Stimulated activated CD4-positive, alpha-beta T cell treated with anti-CD3 and anti-CD28 coated beads, Interleukin-15, amount 100 ng/mL, for 1 hour (primary cell): ENCODE measurements around the gene UBFD1.
"Not testable (repeated sequence)": the region's sequence is repeated elsewhere in the genome, so short reads cannot be mapped to it uniquely, and the experiment has no call there.

Source experiments
- DNase-seq, 2 donors: peaks; one replicate each; pipeline ENCODE4 v3.0.0-alpha.2; 2020; ENCODE audit warnings: low read depth in 1 of 2, low spot score in 1 of 2

The UBFD1 gene

GRCh38 chr16:23564575-23565363 lies 7.2 kb downstream of the UBFD1 start:
- no peak for DNase-seq

DNA sequence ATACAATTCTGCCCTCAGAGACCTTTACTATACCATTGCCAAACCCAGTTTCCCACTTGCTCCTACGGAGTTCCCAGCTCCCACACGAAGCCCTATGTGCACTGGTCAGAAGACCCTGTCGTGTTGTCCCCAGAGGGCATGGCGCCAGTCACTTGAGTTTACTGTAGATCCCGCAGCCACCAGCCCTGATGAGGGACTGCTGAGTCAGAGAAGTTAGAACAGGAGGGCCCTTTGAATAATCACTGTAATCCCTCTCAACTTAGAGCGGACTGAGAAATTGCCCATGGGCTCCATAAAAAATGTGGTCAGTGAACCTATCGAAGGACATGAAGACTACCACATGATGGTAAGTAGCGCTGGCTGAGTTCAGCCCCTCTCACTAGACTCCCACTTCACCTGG lies 9.2 kb downstream of the UBFD1 start:
- no peak for DNase-seq

- DNase-seq, result no peak
Observed at GRCh38 chr16:23567602-23568001, 10.1 kb downstream of the UBFD1 start.

DNA sequence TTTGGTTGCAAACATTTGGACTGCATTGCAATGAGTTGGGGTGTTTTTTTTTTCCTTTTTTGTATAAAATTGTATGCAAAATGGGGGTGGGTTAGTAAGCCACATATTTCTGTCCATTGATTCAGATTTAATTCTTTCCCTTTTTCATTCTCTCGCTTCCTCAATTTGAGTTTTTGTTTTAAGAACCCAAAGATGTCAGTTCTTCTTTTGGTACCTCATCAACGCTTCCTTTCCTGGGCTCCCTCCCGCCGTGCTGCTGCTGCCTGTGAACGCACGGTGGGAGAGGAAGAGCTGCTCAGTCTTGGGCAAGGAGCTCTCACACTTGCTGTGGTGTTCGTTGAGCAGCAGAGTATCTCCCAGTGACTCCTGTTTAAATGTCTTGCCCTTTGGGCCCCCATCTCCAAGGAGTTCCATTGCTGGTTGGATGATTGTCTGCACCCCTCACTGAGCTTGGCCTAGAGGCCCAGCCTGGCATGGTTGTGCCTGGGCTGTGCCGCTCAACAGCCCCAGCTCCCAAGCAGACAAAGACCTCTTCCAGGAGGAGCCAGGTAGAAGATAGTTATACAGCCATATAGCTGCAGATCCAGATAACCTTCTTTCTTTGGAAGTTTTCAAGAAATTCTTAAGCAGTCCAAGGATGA lies 13.6 kb downstream of the UBFD1 start:
- no peak for DNase-seq

- no peak for DNase-seq
Observed at GRCh38 chr16:23571895-23572294, 14.4 kb downstream of the UBFD1 start.

DNA sequence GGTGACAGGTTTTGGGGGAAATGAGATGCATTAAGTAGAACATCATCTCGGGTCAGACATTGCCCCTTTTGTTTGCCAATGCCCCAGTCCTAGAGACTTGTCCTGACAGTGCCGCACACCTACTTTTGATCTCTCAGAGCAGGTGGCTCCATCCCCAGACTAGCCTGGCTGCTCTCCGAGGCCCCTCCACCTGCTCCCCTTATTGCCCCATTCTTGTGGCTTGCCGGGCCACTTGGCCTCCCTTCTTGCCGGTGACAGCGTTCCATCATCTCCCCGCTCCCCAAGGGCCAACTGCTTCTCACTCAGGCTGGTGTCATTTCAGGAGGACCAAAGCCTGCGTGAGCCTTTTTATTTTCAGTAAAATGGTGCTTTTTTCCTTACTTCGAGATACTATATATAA lies 14.9 kb downstream of the UBFD1 start:
- DNase-seq, result no peak

GRCh38 chr16:23573817-23574216 lies 16.3 kb downstream of the UBFD1 start:
- DNase-seq, result no peak

GRCh38 chr16:23575834-23576233 lies 18.3 kb downstream of the UBFD1 start:
- no peak for DNase-seq

DNA sequence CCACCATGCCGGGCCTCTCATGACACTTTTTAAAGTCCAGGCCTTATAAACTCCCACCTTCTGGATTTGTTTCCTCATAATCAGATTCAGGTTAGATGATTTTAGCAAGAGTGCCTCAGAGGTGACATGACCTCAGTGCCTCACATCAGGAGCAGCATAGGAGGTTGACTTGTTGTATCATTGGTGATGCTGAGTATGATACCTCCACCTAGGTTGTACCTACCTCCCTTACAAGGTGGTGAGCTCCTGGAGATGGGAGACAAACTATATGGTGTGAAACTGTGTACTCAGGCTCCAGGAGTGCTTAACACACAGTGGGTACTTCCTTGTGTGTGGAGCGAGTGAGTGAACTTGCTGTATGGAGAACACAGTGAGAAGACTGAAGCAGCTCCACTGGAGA lies 20.0 kb downstream of the UBFD1 start:
- DNase-seq, result no peak

- no peak for DNase-seq
Observed at GRCh38 chr16:23578101-23578830, 20.7 kb downstream of the UBFD1 start.

- no peak for DNase-seq
Observed at GRCh38 chr16:23579371-23579770, 21.8 kb downstream of the UBFD1 start.

GRCh38 chr16:23580391-23580790 lies 22.9 kb downstream of the UBFD1 start:
- no peak for DNase-seq

- no peak for DNase-seq
Observed at GRCh38 chr16:23581764-23582163, 24.2 kb downstream of the UBFD1 start.

GRCh38 chr16:23583271-23583670 lies 25.7 kb downstream of the UBFD1 start:
- not testable (repeated sequence) for DNase-seq

DNA sequence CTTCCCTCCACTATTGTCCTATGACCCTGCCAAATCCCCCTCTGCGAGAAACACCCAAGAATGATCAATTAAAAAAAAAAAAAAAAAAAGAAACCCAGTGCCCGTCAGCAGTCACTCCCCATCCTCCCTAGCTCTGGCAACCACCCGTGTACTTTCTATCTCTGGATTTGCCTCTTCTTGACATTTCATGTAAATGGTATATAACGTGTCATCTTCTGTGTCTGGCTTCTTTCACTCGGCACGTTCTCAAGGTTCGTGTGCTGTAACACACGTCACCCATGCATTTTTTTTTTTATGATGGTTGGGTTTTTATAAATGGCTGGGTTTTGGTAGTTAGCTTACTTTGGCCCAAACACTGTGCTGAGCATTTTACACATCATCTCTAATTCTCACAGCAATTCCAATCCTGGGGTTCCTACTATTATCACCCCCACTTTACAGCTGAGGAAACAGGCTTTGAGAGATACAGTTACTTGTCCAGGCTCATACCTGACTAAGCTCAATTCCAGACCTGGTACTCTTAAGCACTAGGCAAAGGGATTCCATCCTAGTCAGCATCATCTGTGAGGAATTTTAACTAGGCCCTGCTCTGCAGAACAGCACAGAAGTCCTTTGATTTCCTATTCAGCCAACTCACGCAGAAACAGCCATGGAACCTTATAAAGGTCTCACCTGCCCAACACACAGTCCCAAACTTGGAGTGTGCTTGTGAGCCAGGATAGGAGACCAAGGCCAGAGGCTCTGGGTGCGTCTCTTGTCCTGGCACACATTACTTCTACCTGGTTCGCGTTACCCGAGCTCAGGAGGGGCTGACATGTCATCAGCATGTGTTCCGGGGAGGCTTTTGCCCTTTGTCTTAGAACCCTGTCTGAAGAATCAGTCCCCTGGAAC lies 26.9 kb downstream of the UBFD1 start:
- DNase-seq, result no peak

- no peak for DNase-seq
Observed at GRCh38 chr16:23587726-23588125, 30.2 kb downstream of the UBFD1 start.

GRCh38 chr16:23590181-23590580 lies 32.7 kb downstream of the UBFD1 start:
- DNase-seq, result no peak

GRCh38 chr16:23594186-23594585 lies 36.7 kb downstream of the UBFD1 start:
- no peak for DNase-seq

DNA sequence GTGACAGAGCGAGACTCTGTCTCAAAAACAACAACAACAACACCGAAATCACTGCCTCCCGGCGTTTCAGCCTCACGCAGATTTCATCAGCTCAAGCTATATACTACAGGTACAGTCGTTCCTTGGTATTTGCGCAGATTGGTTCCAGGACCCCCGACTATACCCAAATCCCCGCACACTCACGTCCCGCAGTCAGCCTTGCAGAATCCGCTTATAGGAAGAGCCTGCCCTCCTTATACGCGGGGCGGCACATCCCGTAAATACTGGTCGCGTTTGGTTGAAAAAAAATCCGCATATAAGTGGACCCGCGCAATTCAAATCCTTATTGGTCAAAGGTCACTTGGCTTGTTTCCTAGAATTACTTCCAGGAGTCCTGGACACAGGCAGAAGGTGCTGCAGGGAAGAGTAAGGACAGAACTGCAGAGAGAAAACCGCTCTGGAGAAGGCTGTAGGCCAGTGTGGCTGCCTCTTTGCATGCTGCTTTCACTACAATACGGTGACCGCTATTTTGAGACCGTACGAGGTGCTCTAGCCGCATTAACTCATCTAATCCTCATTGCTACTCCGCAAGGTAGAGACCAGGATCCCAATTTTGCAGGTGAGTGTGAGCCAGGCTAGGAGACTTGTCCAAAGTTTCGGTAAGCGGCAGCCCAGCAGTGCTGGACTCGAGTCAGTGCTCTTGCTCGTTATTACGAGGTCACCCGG lies 37.9 kb downstream of the UBFD1 start:
- DNase-seq, result no peak

DNA sequence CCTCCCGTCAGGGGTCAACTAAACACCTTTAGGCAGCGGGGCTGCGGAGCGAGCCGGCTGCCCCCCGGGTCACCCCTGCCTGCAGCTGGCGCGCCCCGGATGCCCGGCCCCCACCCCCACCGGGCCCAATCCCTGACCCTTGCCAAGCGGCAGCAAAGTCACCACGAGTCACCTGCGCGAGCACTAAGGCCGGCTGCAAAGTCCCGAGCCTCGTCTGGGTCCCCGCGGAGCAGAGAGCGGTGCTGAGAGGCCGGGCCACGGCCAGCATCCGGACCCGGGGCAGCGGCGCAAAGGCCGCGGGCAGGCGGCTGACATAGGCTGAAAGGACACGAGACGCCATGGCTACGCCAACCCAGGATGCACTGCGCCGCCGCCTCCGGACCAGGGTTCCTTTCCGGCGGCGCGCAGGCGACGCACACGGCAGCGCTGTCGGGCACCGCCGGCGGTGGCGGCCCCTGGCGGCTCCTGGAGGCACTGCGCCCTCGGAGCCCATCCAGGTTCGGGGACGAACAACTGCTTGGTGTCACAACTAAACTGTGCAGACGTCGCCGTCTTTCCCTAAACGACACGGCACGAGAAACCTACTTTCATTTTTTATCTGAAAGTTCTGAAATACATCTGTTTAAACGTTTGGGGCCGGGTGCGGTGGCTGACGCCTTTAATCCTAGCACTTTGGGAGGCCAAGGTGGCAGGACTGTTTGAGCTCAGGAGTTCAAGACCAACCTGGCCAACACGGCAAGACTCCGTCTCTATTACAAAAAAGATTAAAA lies 38.6 kb downstream of the UBFD1 start, which contains the start of gene NDUFAB1:
Gene NDUFAB1, minus strand, starts transcription at position 366 of the 770 bp plus-strand sequence. Its CDS starts 26 bp downstream, at position 340.
- peak; percentile 81 to 91 for DNase-seq
